Measurements from ENCODE around the gene ARHGAP15. TPM values are rescaled to one million over a fixed set of nuclear protein-coding genes. Genes with fewer than 3 reads are reported as not detected.

Gene ARHGAP15
- total RNA-seq, 2 donors from 2014 or later, result 2.6 to 6.9 TPM

GRCh38 chr2:143700865-143701264 lies 571.6 kb downstream of the ARHGAP15 start:
- TF ChIP-seq, protein P1, sequence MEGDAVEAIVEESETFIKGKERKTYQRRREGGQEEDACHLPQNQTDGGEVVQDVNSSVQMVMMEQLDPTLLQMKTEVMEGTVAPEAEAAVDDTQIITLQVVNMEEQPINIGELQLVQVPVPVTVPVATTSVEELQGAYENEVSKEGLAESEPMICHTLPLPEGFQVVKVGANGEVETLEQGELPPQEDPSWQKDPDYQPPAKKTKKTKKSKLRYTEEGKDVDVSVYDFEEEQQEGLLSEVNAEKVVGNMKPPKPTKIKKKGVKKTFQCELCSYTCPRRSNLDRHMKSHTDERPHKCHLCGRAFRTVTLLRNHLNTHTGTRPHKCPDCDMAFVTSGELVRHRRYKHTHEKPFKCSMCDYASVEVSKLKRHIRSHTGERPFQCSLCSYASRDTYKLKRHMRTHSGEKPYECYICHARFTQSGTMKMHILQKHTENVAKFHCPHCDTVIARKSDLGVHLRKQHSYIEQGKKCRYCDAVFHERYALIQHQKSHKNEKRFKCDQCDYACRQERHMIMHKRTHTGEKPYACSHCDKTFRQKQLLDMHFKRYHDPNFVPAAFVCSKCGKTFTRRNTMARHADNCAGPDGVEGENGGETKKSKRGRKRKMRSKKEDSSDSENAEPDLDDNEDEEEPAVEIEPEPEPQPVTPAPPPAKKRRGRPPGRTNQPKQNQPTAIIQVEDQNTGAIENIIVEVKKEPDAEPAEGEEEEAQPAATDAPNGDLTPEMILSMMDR (IDR thresholded peaks at IDR 0.05), result no peak
- no peak for DNase-seq (ENCODE audit: low spot score)
- Histone ChIP-seq H3K9me3 (no peaks in the 10 kb centered on the region), H3K36me3 (no peaks in the 10 kb centered on the region), H3K27ac (no peak overlapping the region), H3K4me3 (no peak overlapping the region), H3K27me3 (no peaks in the 10 kb centered on the region), H3K4me1 (no peaks in the 10 kb centered on the region)

DNA sequence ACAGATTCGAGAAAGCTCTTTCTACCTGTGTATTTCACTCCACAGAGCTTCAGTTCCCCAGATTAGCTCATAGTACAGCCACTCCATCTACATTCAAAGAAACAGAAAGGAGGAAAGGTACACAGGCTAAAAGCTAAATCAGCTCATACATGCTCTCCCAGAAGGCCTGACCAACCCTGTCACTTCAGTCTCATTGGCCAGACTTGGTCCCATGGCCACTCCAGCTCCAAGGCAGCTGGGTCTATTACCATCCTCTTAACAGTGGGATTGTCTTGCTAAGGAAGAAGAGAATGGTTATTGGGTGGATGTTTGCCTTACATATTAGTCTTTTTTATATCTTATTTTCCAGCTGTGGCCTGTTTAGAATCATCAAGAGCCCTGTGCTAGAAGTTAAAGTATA lies 572.6 kb downstream of the ARHGAP15 start:
- no peaks in the 10 kb centered on the region for H3K27me3 ChIP-seq
- DNase-seq (ENCODE audit: low spot score), result no peak
- no peak overlapping the region for H3K27ac ChIP-seq
- H3K4me3 ChIP-seq, result no peak overlapping the region
- no peaks in the 10 kb centered on the region for H3K4me1 ChIP-seq
- H3K9me3 ChIP-seq, result no peaks in the 10 kb centered on the region
- TF ChIP-seq, protein P1 (IDR thresholded peaks at IDR 0.05), result no peak
- no peaks in the 10 kb centered on the region for H3K36me3 ChIP-seq

GRCh38 chr2:143702931-143703330 lies 573.7 kb downstream of the ARHGAP15 start:
- DNase-seq (ENCODE audit: low spot score), result no peak
- H3K27me3 ChIP-seq, result no peaks in the 10 kb centered on the region
- H3K27ac ChIP-seq, result no peak overlapping the region
- H3K4me3 ChIP-seq, result no peak overlapping the region
- no peaks in the 10 kb centered on the region for H3K36me3 ChIP-seq
- TF ChIP-seq, protein P1 (IDR thresholded peaks at IDR 0.05), result no peak
- no peaks in the 10 kb centered on the region for H3K4me1 ChIP-seq
- H3K9me3 ChIP-seq, result no peaks in the 10 kb centered on the region

- H3K4me3 ChIP-seq, result no peak overlapping the region
- H3K9me3 ChIP-seq, result no peaks in the 10 kb centered on the region
- no peaks in the 10 kb centered on the region for H3K4me1 ChIP-seq
- TF ChIP-seq, protein P1 (IDR thresholded peaks at IDR 0.05), result no peak
- H3K27ac ChIP-seq, result no peak overlapping the region
- no peaks in the 10 kb centered on the region for H3K27me3 ChIP-seq
- no peaks in the 10 kb centered on the region for H3K36me3 ChIP-seq
- no peak for DNase-seq (ENCODE audit: low spot score)
These were observed 575.4 kb downstream of the ARHGAP15 start for GRCh38 chr2:143704451-143705106.

GRCh38 chr2:143705108-143705707 lies 576.0 kb downstream of the ARHGAP15 start:
- no peak for DNase-seq (ENCODE audit: low spot score)
- TF ChIP-seq, protein P1 (IDR thresholded peaks at IDR 0.05), result no peak
- H3K27me3 ChIP-seq, result no peaks in the 10 kb centered on the region
- H3K36me3 ChIP-seq, result no peaks in the 10 kb centered on the region
- no peaks in the 10 kb centered on the region for H3K9me3 ChIP-seq
- no peak overlapping the region for H3K4me3 ChIP-seq
- H3K4me1 ChIP-seq, result no peaks in the 10 kb centered on the region
- H3K27ac ChIP-seq, result no peak overlapping the region

Data from right atrium auricular region (tissue), 2 donors.